ENCODE measurements around the gene DVL3. TPM values are rescaled to one million over a fixed set of nuclear protein-coding genes. Genes with fewer than 3 reads are reported as not detected.

The DVL3 gene
- total RNA-seq, 1 experiment from 2014 or later = 76.2 TPM

DNA sequence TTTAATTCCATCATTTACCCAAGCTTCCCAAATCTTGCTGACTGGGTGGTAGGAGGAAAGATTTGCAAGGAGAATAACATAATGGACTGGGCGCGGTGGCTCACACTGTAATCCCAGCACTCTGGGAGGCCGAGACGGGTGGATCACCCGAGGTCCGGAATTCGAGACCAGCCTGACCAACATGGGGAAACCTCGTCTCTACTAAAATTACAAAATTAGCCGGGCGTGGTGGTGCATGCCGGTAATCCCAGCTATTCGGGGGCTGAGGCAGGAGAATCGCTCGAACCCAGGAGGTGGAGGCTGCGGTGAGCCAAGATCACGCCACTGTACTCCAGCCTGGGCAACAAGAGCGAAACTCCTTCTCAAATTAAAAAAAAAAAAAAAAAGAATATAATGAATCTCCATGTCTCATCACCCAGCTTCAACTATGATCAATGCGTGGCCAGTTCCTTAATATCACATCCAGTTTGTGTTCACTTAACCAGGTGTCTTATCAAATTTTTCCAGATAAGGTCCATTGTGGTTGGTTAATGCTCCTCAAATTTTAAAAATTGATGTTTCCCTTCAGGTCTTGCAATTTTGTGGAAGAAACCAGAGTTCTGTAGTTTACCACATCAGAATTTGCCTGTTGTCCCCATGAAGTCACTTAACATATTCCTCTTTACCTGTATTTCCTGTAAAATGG, 29.5 kb downstream of the DVL3 start (continued):
- TF ChIP-seq, protein P1, sequence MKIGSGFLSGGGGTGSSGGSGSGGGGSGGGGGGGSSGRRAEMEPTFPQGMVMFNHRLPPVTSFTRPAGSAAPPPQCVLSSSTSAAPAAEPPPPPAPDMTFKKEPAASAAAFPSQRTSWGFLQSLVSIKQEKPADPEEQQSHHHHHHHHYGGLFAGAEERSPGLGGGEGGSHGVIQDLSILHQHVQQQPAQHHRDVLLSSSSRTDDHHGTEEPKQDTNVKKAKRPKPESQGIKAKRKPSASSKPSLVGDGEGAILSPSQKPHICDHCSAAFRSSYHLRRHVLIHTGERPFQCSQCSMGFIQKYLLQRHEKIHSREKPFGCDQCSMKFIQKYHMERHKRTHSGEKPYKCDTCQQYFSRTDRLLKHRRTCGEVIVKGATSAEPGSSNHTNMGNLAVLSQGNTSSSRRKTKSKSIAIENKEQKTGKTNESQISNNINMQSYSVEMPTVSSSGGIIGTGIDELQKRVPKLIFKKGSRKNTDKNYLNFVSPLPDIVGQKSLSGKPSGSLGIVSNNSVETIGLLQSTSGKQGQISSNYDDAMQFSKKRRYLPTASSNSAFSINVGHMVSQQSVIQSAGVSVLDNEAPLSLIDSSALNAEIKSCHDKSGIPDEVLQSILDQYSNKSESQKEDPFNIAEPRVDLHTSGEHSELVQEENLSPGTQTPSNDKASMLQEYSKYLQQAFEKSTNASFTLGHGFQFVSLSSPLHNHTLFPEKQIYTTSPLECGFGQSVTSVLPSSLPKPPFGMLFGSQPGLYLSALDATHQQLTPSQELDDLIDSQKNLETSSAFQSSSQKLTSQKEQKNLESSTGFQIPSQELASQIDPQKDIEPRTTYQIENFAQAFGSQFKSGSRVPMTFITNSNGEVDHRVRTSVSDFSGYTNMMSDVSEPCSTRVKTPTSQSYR (CRISPR knock-in tag; IDR thresholded peaks at IDR 0.05) = no peak
- TF ChIP-seq, protein P2, sequence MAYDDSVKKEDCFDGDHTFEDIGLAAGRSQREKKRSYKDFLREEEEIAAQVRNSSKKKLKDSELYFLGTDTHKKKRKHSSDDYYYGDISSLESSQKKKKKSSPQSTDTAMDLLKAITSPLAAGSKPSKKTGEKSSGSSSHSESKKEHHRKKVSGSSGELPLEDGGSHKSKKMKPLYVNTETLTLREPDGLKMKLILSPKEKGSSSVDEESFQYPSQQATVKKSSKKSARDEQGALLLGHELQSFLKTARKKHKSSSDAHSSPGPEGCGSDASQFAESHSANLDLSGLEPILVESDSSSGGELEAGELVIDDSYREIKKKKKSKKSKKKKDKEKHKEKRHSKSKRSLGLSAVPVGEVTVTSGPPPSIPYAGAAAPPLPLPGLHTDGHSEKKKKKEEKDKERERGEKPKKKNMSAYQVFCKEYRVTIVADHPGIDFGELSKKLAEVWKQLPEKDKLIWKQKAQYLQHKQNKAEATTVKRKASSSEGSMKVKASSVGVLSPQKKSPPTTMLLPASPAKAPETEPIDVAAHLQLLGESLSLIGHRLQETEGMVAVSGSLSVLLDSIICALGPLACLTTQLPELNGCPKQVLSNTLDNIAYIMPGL (CRISPR knock-in tag; IDR thresholded peaks at IDR 0.05) = no peak
- TF ChIP-seq GRHL2 (CRISPR knock-in tag; IDR thresholded peaks at IDR 0.05; ENCODE audit: insufficient replicate concordance, severe bottlenecking) (no peak), JAZF1 (CRISPR knock-in tag; IDR thresholded peaks at IDR 0.05) (no peak)

DNA sequence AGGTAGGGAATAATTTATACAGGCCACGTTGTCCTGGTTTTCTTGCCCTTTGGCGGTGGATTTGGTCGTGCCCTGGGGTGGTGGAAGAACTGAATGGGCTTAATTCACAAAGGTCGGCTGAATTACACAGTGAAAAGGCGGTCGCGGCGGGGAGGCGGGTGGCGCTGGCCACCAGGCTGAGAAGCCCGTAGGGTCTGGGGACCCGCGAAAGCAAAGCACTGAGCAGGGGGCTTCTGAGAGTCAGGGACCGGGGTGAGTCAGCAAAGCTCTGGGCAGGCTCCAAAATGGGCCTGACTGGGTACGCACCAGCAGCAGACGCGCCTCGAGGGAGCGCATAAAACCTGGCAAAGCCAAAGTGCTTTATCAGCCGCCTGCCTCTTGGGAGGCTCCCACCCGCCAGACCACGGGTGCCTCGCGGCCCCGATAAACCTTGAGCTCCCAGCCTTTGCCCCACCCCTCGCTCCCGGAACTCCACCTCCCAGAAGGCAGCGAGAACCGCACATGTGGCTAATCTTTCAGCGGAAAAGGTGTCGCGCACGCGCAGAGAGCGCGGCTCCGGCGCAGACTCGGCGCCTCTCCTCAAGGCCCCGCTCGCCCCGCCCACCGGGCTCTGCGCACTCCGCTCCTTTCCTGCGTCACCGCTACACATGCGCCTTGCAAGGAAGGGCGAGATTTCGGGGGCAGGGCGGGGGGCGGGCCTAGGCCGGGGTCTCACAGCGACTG, 30.4 kb downstream of the DVL3 start:
- DNase-seq (ENCODE audit: low spot score) = peak; percentile 99
- Mint-ChIP-seq H3K4me1 (peaks cover 23% of the 10 kb centered on the region), H3K36me3 (peaks cover 69% of the 10 kb centered on the region), H3K4me3 (peak overlapping the region; percentile 98), H3K27ac (peak overlapping the region; percentile 97), H3K9me3 (no peaks in the 10 kb centered on the region), H3K27me3 (ENCODE audit: low read depth) (no peaks in the 10 kb centered on the region)
- ChIA-PET POLR2A (interaction anchor here (0.6 to 1.4 kb wide), 7 partner anchors 9 to 153 kb away, joined by 3 to 15 read pairs (median 3); partner anchors contain the start of genes AP2M1 and EIF2B5), CTCF (interaction anchor here (0.7 to 1.9 kb wide), 12 partner anchors 17 to 290 kb away, joined by 3 to 17 read pairs (median 4); partner anchors contain the start of gene EEF1AKMT4)
- peak; percentile 89 for ATAC-seq
- TF ChIP-seq FOXP1 (CRISPR knock-in tag; IDR thresholded peaks at IDR 0.05; ENCODE audit: borderline replicate concordance) = peak; percentile 44; the same call in 1 of the 2 replicates
- TF ChIP-seq, protein P2 (CRISPR knock-in tag; IDR thresholded peaks at IDR 0.05) = no peak
- TF ChIP-seq ZNF416 (CRISPR knock-in tag; IDR thresholded peaks at IDR 0.05) = peak; percentile 39; the same call in 1 of the 2 replicates
- TF ChIP-seq, protein P3, sequence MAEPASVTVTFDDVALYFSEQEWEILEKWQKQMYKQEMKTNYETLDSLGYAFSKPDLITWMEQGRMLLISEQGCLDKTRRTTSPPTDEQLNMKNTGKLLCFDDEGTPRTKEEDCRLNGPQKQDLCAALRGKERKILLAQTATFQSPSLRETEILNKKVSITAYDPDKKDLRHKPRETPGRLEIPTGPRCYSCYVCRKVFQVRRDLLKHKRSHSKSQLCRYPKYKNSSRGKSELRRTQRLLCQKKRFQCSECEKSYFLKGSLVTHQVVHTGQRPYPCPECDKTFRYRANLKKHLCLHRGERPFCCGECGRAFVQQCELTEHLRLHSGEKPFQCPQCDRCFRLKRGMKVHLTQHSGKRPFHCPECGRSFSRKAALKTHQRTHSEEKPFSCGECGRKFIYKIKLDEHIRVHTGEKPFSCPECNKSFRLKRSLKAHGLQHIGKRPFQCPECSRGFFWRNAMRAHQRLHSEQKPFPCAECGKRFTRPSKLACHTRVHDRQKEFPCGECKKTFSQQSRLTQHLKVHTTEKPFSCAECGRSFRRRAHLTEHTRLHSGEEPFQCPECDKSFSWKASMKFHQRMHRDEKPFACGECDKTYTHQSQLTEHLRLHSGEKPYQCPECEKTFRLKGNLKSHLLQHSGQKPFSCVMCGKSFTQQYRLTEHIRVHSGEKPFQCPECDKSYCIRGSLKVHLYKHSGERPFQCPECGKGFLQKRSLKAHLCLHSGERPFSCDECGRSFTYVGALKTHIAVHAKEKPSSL (CRISPR knock-in tag; conservative IDR thresholded peaks at IDR 0.05) = 0 out of 2 replicates have a peak, but pooled peaks have one; percentile 34
- peak; percentile 75; the same call in 1 of the 2 replicates for TF ChIP-seq PRRX2 (CRISPR knock-in tag; IDR thresholded peaks at IDR 0.05)
- TF ChIP-seq, protein P4, sequence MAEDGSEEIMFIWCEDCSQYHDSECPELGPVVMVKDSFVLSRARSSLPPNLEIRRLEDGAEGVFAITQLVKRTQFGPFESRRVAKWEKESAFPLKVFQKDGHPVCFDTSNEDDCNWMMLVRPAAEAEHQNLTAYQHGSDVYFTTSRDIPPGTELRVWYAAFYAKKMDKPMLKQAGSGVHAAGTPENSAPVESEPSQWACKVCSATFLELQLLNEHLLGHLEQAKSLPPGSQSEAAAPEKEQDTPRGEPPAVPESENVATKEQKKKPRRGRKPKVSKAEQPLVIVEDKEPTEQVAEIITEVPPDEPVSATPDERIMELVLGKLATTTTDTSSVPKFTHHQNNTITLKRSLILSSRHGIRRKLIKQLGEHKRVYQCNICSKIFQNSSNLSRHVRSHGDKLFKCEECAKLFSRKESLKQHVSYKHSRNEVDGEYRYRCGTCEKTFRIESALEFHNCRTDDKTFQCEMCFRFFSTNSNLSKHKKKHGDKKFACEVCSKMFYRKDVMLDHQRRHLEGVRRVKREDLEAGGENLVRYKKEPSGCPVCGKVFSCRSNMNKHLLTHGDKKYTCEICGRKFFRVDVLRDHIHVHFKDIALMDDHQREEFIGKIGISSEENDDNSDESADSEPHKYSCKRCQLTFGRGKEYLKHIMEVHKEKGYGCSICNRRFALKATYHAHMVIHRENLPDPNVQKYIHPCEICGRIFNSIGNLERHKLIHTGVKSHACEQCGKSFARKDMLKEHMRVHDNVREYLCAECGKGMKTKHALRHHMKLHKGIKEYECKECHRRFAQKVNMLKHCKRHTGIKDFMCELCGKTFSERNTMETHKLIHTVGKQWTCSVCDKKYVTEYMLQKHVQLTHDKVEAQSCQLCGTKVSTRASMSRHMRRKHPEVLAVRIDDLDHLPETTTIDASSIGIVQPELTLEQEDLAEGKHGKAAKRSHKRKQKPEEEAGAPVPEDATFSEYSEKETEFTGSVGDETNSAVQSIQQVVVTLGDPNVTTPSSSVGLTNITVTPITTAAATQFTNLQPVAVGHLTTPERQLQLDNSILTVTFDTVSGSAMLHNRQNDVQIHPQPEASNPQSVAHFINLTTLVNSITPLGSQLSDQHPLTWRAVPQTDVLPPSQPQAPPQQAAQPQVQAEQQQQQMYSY (CRISPR knock-in tag; IDR thresholded peaks at IDR 0.05) = peak; percentile 59
- TF ChIP-seq, protein P5, sequence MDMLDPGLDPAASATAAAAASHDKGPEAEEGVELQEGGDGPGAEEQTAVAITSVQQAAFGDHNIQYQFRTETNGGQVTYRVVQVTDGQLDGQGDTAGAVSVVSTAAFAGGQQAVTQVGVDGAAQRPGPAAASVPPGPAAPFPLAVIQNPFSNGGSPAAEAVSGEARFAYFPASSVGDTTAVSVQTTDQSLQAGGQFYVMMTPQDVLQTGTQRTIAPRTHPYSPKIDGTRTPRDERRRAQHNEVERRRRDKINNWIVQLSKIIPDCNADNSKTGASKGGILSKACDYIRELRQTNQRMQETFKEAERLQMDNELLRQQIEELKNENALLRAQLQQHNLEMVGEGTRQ (CRISPR knock-in tag; IDR thresholded peaks at IDR 0.05) = peak; percentile 85
- peak; percentile 88 for TF ChIP-seq SP1 (CRISPR knock-in tag; conservative IDR thresholded peaks at IDR 0.05)
- TF ChIP-seq, protein P6, sequence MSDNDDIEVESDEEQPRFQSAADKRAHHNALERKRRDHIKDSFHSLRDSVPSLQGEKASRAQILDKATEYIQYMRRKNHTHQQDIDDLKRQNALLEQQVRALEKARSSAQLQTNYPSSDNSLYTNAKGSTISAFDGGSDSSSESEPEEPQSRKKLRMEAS (CRISPR knock-in tag; IDR thresholded peaks at IDR 0.05) = peak; percentile 76
- TF ChIP-seq, protein P7, sequence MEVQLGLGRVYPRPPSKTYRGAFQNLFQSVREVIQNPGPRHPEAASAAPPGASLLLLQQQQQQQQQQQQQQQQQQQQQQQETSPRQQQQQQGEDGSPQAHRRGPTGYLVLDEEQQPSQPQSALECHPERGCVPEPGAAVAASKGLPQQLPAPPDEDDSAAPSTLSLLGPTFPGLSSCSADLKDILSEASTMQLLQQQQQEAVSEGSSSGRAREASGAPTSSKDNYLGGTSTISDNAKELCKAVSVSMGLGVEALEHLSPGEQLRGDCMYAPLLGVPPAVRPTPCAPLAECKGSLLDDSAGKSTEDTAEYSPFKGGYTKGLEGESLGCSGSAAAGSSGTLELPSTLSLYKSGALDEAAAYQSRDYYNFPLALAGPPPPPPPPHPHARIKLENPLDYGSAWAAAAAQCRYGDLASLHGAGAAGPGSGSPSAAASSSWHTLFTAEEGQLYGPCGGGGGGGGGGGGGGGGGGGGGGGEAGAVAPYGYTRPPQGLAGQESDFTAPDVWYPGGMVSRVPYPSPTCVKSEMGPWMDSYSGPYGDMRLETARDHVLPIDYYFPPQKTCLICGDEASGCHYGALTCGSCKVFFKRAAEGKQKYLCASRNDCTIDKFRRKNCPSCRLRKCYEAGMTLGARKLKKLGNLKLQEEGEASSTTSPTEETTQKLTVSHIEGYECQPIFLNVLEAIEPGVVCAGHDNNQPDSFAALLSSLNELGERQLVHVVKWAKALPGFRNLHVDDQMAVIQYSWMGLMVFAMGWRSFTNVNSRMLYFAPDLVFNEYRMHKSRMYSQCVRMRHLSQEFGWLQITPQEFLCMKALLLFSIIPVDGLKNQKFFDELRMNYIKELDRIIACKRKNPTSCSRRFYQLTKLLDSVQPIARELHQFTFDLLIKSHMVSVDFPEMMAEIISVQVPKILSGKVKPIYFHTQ (CRISPR knock-in tag; IDR thresholded peaks at IDR 0.05) = peak; percentile 69; the same call in 1 of the 2 replicates
- TF ChIP-seq HMGA2 (CRISPR knock-in tag; IDR thresholded peaks at IDR 0.05) = peak; percentile 12; the same call in 1 of the 2 replicates
- TF ChIP-seq NFE2L1 (CRISPR knock-in tag; IDR thresholded peaks at IDR 0.05) = peak; percentile 70; the same call in 1 of the 2 replicates
- 0 out of 2 replicates have a peak, but pooled peaks have one; percentile 58 for TF ChIP-seq MYBL2 (CRISPR knock-in tag; IDR thresholded peaks at IDR 0.05)

Data from WTC11 (cell line).